ENCODE results near the gene CFAP46.
"Not testable (repeated sequence)": the region's sequence is repeated elsewhere in the genome, so short reads cannot be mapped to it uniquely, and the experiment has no call there.

The CFAP46 gene

GRCh38 chr10:132962623-132963429 is 20.5 kb upstream of the CFAP46 start:
- no peak for DNase-seq

DNA sequence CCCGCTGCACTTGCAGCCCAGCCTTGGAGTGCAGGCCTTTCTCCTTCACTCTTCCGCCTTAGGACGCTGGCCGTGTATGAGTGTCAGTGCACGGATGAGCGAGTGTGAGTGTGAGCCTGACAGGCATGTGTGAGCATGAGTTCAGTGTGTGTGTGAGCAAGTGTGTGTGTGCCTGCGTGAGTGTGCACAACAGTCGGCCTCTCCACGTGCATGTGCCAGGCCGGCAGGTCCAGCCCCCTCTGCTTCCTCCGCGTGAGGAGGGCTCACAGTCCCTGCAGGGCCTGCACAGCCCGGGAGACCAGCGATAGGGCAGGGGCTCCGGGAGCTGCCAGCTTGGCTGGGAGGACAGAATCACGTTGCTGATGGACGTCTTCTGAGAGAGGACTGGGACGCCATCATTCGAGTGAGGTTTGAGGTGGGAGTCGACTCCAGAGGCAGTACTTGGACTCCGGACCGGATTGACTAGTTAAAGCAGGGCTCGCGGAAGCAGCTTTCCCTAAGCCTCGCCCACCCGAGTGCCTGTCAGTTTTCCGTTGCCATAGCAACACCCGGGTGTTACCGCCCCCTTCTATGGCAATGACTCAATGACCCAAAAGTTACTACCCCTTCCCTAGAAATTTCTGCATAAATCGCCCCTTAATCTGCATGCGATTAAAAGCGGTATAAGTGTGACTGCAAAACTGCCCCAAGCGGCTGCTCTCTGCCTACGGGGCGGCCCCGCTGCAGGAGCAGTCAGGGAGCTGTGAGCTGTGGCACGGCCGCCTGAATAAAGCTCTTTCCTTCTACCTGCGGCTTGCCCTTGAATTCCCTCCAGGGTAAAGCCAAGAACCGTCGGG is 19.6 kb upstream of the CFAP46 start:
- peak; percentile 73 for DNase-seq

- DNase-seq = no peak
Measured at GRCh38 chr10:132961420-132961786, 19.0 kb upstream of the CFAP46 start.

- no peak for DNase-seq
Measured at GRCh38 chr10:132960631-132961419, 18.5 kb upstream of the CFAP46 start.

GRCh38 chr10:132960071-132960472 is 17.7 kb upstream of the CFAP46 start:
- no peak for DNase-seq

DNA sequence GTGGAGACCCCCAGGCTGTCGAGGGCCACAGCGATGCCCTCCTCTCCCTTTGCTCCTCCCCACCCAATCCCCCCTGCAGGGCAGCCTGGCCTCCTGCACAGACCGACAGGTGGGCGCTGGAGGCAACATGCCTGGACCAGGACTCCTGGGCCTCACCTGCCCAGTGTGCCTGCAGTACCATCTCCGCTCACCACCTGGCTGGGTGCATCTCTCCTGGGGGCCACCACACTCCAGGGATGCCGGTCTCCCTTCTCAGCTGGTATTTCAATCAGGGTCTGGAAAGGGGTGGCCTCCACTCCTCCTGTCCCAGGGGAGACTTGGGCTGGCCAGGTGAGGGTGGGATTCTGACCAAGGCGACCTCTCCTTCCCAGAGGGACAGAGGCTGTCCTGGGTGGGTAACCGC is 17.2 kb upstream of the CFAP46 start:
- no peak for DNase-seq

DNA sequence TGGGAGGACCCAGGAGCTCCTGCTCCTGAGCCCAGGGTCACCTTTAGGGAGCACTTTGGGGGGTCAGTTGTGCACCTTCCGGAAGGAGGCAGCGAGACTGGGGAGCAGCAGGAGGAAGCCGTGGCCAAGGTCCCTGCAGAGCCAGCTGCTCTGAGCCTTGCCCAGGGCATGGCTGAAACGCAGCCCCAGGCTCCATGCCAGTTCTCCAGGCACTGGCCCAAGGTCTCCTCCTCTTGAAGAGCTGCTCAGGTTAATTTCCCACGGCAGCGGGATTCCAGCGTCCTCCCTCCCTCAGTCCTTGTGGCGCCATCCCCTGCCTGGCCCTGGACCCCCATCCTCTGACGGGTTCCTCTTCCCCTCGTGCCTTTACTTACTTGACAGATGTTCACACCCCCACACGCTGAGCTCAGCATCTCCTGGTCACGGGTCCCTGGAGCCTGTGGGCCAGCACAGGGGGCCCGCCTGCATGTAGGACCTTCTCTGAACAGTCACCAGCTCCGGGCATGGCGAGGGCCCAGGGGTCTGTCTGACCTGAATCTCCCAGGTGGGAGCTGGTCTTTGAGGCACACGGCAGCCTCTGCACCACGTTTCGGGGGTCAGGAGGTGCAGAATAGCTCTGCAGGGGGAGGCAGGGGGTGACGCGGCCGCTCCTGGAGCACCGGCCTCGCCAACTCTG is 16.7 kb upstream of the CFAP46 start:
- DNase-seq = no peak

GRCh38 chr10:132957981-132958882 is 15.9 kb upstream of the CFAP46 start:
- DNase-seq = no peak

- DNase-seq = no peak
Measured at GRCh38 chr10:132957131-132957530, 14.8 kb upstream of the CFAP46 start.

GRCh38 chr10:132956259-132956658 is 13.9 kb upstream of the CFAP46 start:
- not testable (repeated sequence) for DNase-seq

- DNase-seq = no peak
Measured at GRCh38 chr10:132955479-132955878, 13.1 kb upstream of the CFAP46 start.

- DNase-seq = no peak
Measured at GRCh38 chr10:132953428-132953827, 11.1 kb upstream of the CFAP46 start.

- no peak for DNase-seq
Measured at GRCh38 chr10:132951926-132952325, 9.6 kb upstream of the CFAP46 start.

- DNase-seq = no peak
Measured at GRCh38 chr10:132948351-132948750, 6.0 kb upstream of the CFAP46 start.

DNA sequence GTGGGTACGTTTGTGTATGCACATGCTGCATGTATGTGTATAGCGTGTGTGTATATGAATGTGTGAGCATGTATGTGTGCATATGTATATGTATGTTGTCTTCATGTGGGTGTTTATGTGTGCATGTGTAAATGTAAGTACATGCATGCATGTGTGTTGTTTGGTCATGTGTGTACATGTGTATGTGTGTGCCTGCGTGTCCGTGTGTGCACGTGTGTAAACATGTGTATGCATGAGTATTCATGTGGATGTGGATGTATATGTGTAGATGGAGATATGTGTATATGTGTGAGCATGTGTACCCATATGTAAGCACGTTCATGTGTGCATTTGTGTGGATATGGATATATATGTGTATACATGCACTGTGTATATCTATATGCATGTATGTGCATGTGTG is 5.5 kb upstream of the CFAP46 start:
- no peak for DNase-seq

DNA sequence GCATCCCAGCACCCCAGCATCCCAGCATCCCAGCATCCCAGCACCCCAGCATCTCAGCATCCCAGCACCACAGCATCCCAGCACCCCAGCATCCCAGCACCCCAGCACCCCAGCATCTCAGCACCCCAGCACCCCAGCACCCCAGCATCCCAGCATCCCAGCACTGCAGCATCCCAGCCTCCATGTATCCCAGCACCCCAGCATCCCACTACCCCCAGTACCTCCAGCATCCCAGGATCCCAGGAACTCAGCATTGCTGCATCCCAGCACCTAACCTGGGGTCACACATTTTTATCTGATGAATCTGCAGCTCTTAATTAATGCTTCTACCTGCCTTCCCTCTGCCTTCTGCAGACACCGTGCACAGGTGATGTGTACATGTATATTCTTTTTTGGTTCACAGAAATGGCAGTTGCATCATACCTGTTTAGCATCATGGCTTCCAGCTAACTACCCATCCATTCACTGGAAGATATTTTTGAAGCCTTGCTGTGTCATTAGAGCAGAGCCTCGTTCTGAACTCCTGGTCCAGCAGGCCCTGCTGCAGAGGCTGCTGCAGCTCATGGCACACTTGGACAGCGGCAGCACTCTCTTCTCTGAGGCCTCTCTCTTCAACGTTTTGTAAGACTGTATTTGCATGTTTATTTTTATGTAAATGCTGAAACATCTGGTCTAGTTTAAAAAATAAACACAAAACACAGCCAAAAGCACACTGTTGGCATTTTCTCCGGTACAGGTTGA is 4.6 kb upstream of the CFAP46 start:
- no peak for DNase-seq

DNA sequence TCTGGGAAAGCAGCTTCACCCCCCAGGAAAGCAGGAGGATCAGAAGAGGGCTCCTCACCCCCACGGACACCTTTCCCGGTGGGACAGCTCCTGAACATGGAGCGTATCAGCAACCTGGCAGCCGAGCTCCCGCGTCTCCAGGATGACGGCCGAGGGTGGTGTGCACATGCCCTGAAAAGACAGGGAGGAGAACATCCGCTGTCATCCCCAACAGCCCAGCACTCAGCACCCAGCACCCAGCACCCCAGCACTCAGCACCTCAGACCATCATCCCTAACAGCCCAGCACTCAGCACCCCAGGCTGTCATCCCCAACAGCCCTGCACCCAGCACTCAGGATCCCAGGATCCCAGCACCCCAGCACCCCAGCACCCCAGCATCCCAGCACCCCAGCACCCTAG is 3.9 kb upstream of the CFAP46 start:
- no peak for DNase-seq

DNA sequence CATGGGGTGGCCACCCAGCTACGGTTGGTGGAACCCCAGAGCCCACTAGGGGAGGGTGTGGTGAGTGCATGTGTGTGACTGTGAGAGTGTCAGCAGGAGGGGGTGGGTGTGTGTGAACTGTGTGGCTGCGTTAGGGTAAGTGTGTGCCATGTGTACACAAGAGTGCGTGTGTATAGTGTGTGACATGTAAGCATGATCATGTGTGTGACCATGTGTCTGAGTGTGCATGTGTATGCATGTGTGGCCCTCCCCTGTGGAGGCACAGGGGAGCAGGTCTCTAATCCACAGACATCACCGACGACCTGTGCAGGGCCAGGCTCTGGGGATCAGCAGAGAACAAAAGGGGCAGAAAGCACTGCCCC is 3.5 kb upstream of the CFAP46 start:
- DNase-seq = no peak

DNA sequence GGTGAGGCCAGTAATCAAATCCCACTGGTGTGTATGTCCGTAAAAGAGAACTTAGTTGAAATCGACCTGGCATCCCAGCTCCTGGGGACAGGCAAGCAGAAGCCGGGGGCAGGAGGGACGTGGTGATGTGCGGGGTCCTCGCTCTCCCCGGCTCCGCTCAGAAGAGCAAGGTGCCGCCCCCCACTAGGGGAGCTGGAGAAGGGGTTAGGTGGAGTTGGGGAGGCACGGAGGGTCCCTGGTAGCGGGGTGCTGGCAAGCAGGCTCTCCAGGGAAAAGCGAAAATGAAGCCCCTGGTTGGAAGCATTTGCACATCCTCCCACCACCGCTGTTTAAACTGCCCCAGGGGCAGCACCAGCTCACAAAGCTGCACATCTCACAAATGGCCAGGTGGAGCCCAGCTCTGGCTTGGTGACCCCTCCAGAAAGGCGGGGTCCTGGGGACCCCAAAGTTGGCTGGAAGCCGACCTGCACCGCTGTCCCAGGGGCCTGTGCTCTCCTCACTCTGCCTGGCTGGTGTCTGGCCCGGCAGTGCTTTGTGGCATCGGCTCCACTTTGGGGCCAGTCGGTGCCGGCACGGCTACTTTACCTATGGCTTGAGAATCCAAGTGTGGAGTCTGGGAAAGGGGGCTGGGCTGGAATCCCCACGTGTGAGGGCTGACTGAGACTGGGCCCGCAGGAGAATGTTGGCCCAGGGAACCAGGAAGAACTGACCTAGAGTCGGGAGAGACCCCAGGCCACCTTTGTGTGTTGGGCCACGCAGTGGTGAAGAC is 2.9 kb upstream of the CFAP46 start:
- no peak for DNase-seq

DNA sequence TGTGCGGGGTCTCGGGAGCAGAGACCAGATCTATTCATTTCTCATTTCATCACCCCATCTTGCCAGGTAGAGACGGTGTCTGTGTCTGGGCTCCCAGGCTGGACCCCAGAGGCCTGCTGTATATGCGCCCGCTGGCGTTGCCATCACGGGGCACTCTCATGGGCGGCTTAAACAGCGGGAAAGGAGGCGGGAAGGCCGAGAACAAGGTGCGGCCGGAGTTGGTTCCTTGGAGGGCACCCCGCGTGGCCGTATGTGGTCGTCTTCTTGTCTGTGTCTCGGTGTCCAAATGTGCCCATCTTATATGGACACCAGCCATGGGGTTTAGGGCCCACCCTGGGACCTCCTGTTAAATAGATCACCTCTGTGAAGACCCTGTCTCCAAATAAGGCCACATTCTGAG is 2.1 kb upstream of the CFAP46 start:
- no peak for DNase-seq
